Fibroblast of peridontal ligament (primary cell): ENCODE data around the gene MBD1.
A peak's percentile ranks its signal among the peaks of the same experiment; 100 is the strongest.
"Not testable (repeated sequence)": the region's sequence is repeated elsewhere in the genome, so short reads cannot be mapped to it uniquely, and the experiment has no call there.

Source experiments
- DNase-seq: peaks from one replicate; pipeline ENCODE4 v3.0.0-alpha.2; 2010; ENCODE audit errors: extremely low read depth

MBD1 gene, protein sequence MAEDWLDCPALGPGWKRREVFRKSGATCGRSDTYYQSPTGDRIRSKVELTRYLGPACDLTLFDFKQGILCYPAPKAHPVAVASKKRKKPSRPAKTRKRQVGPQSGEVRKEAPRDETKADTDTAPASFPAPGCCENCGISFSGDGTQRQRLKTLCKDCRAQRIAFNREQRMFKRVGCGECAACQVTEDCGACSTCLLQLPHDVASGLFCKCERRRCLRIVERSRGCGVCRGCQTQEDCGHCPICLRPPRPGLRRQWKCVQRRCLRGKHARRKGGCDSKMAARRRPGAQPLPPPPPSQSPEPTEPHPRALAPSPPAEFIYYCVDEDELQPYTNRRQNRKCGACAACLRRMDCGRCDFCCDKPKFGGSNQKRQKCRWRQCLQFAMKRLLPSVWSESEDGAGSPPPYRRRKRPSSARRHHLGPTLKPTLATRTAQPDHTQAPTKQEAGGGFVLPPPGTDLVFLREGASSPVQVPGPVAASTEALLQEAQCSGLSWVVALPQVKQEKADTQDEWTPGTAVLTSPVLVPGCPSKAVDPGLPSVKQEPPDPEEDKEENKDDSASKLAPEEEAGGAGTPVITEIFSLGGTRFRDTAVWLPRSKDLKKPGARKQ

GRCh38 chr18:50281295-50281971 is at the start of gene MBD1:
Gene MBD1, minus strand, starts transcription at chr18:50281523. Its CDS starts 1,531 bp downstream, at chr18:50279992.
- peak; percentile 98 for DNase-seq

DNA sequence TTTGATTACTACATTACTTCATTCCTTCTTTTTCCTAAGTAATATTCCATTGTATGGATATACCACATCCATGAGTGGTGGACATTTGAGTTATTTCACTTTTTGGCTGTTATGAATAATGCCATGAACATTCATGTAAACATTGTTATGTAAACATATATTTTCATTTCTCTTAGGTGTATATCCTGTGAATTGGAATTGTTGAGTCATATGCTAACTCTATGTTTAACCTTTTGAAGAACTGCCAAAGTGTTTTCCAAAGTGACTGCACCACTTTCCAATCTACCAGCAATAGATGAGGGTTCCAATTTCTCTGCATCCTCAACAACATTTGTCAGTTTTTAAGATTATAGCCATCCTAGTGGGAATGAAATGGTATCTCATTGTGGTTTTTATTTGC is 48.9 kb upstream of the MBD1 start:
- DNase-seq: no peak

DNA sequence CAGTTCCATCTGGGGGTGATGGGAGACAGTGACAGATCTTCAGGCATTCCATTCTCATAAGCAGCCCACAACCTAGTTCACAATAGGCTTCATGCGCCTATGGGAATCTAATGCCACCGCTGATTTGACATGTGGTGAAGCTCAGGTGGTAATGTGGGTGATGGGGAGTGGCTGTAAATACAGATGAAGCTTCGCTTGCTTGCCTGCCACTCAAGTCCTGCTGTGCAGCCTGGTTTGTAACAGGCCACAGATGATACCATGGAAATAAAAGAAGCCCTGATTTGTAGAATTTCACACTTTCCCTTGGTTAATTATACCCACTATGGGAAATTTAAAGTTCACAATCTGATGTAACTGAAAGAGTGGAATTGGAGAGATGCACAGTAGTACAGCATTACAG is 46.7 kb upstream of the MBD1 start:
- no peak for DNase-seq

DNA sequence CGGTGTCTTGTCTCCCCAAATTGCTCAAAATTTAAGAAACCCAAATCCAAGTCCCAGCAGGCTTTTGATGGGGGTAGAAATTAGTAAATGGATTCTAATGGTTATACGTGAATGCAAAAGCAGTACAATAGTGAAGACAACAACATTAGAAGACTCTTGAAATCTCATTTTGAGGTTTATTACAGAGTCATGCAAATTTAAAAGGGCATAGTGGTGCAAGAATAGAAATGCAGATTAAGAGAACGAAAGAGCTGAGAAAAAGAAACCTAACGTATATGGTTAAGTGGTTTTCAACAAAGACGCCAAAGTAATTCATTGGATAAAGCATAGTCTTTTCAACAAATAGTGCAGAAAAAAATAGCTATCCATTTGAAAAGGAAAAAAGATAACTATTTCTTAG is 39.4 kb upstream of the MBD1 start:
- DNase-seq: no peak

DNA sequence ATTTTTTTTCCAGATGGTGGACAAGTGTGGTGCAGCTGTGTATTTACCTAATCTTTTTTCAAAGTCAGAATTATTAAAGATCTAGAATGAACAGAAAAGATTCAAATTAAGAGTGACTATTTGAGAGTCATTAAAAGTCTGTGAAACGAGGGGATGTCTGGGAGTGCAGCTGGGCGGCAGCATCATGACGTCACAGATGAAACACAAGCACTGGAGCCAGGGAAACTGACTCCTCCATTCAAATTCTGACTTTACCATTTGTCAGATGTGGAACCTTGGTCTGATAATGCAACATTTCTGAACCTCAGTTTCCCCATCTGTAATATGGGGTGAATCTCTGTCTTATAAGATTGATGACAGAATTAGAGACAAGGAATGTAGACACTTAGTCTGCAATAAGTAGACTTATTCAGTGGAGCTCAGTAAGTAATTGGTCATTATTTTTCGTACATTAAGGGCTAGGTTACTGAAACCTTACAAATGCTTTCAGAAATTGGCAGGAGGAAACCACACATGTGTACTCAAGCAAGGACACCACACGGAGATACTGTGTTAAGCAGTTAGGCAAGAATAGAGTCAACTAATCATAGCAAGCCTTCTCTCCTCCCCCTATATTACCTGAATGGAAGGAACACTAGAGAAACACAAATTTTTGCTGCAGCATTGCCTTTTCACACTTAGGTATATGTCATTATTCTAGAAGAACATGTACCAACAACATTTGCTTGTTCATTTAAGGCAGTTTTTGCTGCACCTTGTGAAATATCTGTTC is 34.0 kb upstream of the MBD1 start:
- no peak for DNase-seq

- no peak for DNase-seq
These were observed 32.6 kb upstream of the MBD1 start for GRCh38 chr18:50313873-50314460.

DNA sequence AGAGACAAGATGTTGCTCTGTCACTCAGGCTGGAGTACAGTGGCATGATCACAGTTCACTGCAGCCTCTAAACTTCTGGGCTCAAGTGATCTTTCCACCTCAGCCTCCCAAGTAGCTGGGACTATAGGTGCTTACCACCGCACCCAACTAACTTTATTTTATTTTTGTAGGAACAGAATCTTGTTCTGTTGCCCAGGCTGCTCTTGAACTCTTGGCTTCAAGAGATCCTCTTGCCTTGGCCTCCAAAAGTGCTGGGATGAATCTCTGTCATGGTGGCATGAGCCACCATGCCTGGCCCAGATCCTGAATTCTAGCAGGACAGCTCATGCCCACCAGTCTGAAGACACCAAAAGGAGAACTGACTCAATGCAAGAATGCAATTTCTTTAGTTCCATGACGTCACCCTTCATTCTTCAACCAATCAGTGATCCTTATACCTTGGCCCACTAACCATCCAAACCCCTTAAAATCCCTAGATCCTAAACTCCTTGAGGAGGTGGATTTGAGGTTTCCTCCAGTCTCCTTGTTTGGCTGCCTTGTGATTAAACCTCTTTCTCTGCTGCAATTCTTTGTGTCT is 31.8 kb upstream of the MBD1 start:
- no peak for DNase-seq

DNA sequence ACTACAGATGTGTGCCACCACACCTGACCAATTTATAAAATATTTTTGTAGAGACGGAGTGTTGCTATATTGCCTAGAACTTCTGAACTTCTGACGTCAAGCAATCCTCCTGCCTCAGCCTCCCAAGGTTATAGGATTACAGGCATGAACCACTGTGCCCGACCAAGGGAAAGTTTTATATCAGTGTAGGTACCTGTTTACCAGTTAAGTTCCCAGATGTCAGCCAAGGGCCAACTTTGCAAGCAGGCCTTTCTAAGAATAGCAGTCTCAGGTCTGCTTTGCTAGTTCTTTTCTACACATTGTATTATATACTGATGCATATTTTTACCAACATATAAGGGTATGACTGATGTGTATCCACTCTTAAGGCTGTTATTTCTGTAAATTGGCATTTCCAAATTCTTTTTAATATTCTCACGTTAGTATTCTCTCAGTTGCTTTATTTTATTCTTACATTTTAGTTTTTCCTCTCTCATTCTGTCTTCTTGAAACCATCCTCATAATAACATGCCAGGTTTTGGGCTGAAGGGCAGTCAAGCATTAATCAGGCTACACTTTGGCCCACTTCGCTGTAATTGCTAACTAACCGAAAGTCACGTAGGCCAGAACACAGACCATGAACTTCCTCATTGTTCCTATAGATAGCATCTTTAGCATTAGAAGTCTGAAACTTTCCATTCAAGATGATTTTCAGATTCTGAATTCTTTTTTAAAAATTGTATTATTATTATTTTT is 31.1 kb upstream of the MBD1 start:
- no peak for DNase-seq

DNA sequence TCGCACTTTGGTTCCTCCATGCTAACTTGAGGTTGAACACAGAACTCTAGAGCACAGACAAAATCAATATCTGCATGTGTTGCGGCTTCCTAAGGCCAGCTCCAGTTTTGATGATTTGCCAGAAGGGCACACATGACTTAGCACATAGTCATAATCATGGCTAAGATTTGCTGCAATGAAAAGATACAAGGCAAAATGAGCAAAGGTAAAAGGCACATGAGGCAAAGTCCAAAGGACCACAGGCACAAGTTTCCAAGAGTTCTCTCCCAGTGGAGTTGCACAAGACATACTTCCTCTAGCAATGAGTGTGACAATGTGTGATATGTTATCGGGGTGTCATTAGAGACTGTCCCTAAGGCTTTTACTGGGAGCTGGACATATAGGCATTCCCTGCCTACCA is 30.3 kb upstream of the MBD1 start:
- no peak for DNase-seq

DNA sequence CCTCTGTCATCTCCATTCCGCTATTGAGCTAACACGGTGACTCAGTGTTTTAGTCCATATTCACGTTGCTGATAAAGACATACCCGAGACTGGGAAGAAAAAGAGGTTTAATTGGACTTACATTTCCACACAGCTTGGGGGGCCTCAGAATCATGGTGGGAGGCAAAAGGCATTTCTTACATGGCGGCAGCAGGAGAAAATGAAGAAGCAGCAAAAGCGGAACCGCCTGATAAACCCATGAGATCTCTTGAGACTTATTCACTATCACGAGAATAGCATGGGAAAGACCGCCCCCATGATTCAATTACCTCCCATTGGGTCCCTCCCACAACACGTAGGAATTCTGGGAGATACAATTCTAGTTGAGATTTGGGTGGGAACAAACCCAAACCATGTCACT is 28.8 kb upstream of the MBD1 start:
- no peak for DNase-seq

DNA sequence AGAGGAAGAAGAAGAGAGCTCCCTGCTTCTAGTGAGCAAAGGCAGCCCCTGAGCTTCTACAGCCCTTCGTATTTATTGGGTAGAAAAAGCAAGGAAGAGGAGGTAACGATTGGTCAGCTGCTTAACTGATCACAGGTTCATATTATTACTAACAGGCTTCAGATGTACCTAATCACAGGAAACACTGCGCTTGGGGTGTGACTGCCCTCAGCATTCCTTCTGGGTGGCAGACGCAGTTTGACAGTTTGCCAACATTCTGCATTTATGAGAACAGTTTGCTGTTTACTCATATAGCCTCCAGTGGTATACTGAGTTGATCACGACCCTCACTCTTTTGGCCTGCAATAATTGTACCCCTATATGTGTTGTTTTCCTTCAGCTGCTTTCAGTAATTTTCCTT is 27.5 kb upstream of the MBD1 start:
- DNase-seq: not testable (repeated sequence)

- peak; percentile 88 for DNase-seq
These were observed 26.6 kb upstream of the MBD1 start for GRCh38 chr18:50307738-50308470.

DNA sequence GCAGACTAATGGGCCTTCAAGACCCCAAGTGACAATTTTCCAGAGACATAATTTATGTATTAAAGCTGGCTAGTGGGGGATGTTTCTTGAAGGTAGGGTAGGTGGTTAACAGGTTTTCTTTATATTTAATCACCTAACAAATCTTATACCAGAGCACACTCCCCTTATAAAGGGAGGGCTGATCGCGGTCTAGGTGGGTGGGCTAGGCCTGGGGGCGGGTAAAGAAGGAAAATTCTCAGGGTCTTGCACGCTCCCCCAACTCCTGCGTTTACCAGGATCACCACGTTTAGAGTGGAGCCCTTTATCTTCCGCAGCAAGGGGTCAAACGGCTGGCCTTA is 26.0 kb upstream of the MBD1 start:
- DNase-seq: no peak

GRCh38 chr18:50306944-50307343 is 25.6 kb upstream of the MBD1 start:
- peak; percentile 80 for DNase-seq

DNA sequence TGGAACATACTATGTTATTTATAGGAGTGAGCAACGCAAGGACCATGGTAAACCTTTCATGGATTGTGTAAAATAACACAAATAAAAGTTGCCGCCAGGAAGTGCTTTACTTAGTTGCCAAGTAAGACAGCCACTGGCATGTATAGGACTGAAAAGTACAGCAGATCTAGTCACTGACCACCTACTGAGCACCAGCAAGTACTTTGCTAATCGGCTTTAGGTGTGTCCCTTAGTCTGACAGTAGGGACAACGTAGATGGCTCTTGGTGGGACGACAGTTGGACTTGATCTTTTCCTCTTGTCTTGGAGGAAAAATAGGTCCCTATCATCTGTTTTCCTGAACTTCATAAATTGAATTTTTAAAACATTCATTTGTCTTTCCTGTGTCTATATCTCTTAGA is 19.8 kb upstream of the MBD1 start:
- DNase-seq: no peak

- DNase-seq: no peak
These were observed 18.5 kb upstream of the MBD1 start for GRCh38 chr18:50299626-50300388.

- DNase-seq: no peak
These were observed 17.3 kb upstream of the MBD1 start for GRCh38 chr18:50298443-50299284.

- peak; percentile 71 for DNase-seq
These were observed 16.5 kb upstream of the MBD1 start for GRCh38 chr18:50297621-50298442.
